ENCODE results near the gene PRAF2.

GRCh38 chrX:49069038-49069437 lies 4.8 kb downstream of the PRAF2 start:
- TF ChIP-seq, protein P1, sequence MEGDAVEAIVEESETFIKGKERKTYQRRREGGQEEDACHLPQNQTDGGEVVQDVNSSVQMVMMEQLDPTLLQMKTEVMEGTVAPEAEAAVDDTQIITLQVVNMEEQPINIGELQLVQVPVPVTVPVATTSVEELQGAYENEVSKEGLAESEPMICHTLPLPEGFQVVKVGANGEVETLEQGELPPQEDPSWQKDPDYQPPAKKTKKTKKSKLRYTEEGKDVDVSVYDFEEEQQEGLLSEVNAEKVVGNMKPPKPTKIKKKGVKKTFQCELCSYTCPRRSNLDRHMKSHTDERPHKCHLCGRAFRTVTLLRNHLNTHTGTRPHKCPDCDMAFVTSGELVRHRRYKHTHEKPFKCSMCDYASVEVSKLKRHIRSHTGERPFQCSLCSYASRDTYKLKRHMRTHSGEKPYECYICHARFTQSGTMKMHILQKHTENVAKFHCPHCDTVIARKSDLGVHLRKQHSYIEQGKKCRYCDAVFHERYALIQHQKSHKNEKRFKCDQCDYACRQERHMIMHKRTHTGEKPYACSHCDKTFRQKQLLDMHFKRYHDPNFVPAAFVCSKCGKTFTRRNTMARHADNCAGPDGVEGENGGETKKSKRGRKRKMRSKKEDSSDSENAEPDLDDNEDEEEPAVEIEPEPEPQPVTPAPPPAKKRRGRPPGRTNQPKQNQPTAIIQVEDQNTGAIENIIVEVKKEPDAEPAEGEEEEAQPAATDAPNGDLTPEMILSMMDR (IDR thresholded peaks at IDR 0.05; ENCODE audit: low read length), result no peak
- TF ChIP-seq EZH2 (optimal IDR thresholded peaks at IDR 0.05; ENCODE audit: low read depth, low read length) (no peak), EZH2phosphoT487 (IDR thresholded peaks at IDR 0.05; ENCODE audit: low read length) (no peak)
